ENCODE results near the gene BANF2. TPM values are rescaled to one million over a fixed set of nuclear protein-coding genes. Genes with fewer than 3 reads are reported as not detected.

The BANF2 gene
- total RNA-seq, 4 donors from 2014 or later, result not detected

DNA sequence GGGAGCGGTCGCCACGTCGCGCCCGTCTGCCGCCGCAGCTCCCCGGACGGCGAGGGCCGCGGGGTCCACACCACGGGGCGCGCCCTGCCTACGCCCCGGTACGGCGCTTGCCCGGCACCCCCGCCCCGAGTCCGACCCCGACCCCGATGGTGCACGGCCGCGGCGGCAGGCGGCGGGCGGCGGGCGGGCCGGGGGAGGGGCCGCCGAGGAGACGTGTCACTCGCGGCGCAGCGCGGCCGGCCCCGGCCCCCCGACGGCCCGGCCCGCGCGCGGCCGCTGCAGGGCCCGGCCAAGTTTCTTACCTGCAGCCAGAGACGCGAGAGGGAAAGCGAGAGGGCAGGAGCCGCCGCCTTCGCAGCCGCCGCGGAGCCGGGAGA, 18.1 kb upstream of the BANF2 start:
- no peaks in the 10 kb centered on the region for H3K27me3 ChIP-seq
- TF ChIP-seq, protein P1, sequence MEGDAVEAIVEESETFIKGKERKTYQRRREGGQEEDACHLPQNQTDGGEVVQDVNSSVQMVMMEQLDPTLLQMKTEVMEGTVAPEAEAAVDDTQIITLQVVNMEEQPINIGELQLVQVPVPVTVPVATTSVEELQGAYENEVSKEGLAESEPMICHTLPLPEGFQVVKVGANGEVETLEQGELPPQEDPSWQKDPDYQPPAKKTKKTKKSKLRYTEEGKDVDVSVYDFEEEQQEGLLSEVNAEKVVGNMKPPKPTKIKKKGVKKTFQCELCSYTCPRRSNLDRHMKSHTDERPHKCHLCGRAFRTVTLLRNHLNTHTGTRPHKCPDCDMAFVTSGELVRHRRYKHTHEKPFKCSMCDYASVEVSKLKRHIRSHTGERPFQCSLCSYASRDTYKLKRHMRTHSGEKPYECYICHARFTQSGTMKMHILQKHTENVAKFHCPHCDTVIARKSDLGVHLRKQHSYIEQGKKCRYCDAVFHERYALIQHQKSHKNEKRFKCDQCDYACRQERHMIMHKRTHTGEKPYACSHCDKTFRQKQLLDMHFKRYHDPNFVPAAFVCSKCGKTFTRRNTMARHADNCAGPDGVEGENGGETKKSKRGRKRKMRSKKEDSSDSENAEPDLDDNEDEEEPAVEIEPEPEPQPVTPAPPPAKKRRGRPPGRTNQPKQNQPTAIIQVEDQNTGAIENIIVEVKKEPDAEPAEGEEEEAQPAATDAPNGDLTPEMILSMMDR (IDR thresholded peaks at IDR 0.05), result no peak
- no peak for TF ChIP-seq POLR2A (IDR thresholded peaks at IDR 0.05)
- DNase-seq, result no peak
- H3K27ac ChIP-seq, result peak overlapping the region; percentile 91 to 99 (median 94)
- H3K4me1 ChIP-seq, result peaks cover 0 to 26% (median 2%) of the 10 kb centered on the region in 4 donors
- H3K4me3 ChIP-seq, result peak overlapping the region; percentile 67 to 99 (median 95)
- peaks cover 0 to 23% (median 0%) of the 10 kb centered on the region in 3 donors for H3K36me3 ChIP-seq
- no peaks in the 10 kb centered on the region for H3K9me3 ChIP-seq

DNA sequence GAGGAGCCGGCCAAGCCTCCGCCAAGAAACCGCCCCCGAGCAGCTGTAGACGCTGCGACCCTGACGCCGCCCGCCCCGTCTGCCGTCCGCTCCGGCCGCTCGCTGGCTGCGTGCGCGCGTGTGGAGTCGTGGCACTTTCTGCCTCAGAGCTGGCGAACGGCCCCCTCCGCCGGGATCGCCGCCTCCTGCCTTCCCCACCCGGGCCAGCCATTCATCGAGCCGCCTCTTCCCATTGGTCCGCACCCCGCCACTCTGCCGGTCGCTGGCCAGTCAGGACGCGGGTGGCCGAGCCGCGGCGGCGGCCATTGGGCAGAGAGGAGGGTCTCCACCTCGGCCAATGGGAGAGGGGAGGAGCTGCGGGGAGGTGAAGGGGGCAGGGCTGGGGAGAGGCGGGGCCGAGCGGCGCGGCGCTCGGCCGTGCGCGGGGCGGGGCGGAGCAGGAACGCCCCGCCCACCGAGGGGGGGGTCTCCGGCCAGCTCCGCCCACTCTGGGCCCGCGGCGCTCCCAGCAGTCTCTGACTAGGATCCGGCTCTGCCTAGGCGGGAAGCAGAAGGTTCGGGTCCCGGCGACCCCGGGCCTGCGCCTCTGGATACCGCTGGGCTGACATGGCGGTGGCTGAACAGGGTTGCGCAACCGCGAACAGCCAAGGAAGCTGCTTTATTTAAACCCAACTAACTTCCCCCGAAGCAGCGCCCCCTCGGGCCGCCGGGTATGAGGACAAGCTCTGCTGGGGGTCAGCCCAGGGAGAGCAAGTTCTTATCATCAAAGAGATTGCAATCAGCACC, 17.5 kb upstream of the BANF2 start, which contains the start of gene RRBP1:
RRBP1 (minus strand) TSS at position 140 of the 786 bp plus-strand sequence. CDS start 21,735 bp downstream, outside the sequence.
- peak within 1 kb of the TSS; percentile 91 to 99 (median 94) for H3K27ac ChIP-seq
- no peaks in the 10 kb centered on the region for H3K9me3 ChIP-seq
- H3K4me1 ChIP-seq, result peaks cover 0 to 26% (median 2%) of the 10 kb centered on the region in 4 donors
- H3K4me3 ChIP-seq, result peak within 1 kb of the TSS; percentile 67 to 99 (median 95)
- peak; percentile 97 to 98 for TF ChIP-seq POLR2A (IDR thresholded peaks at IDR 0.05)
- TF ChIP-seq, protein P1 (IDR thresholded peaks at IDR 0.05), result peak; percentile 68 to 83 (median 75)
- peaks cover 0 to 19% (median 0%) of the 10 kb centered on the region in 3 donors for H3K36me3 ChIP-seq
- no peaks in the 10 kb centered on the region for H3K27me3 ChIP-seq
- peak; percentile 96 to 99 (median 99) for DNase-seq

DNA sequence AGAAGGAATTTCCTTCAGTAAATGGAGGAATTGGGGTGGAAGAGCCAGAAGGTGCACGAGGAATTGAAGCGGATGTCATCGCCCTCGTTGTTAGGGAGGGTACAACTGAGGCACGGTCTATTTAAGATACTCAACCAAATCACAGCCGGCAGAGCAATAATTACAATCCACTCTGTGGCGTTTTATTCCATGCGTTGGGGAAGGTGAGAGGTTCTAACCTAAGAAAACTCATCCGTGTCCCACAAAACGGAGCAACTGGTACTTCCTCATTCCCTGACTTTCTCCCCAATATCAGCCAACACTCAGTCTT, 16.9 kb upstream of the BANF2 start:
- peaks cover 0 to 26% (median 2%) of the 10 kb centered on the region in 4 donors for H3K4me1 ChIP-seq
- no peaks in the 10 kb centered on the region for H3K27me3 ChIP-seq
- no peaks in the 10 kb centered on the region for H3K9me3 ChIP-seq
- TF ChIP-seq, protein P1 (IDR thresholded peaks at IDR 0.05), result no peak
- no peak for TF ChIP-seq POLR2A (IDR thresholded peaks at IDR 0.05)
- peak overlapping the region; percentile 82 to 99 (median 92) for H3K27ac ChIP-seq
- no peak for DNase-seq
- H3K4me3 ChIP-seq, result peak overlapping the region; percentile 67 to 99 (median 95)
- peaks cover 0 to 13% (median 0%) of the 10 kb centered on the region in 3 donors for H3K36me3 ChIP-seq

DNA sequence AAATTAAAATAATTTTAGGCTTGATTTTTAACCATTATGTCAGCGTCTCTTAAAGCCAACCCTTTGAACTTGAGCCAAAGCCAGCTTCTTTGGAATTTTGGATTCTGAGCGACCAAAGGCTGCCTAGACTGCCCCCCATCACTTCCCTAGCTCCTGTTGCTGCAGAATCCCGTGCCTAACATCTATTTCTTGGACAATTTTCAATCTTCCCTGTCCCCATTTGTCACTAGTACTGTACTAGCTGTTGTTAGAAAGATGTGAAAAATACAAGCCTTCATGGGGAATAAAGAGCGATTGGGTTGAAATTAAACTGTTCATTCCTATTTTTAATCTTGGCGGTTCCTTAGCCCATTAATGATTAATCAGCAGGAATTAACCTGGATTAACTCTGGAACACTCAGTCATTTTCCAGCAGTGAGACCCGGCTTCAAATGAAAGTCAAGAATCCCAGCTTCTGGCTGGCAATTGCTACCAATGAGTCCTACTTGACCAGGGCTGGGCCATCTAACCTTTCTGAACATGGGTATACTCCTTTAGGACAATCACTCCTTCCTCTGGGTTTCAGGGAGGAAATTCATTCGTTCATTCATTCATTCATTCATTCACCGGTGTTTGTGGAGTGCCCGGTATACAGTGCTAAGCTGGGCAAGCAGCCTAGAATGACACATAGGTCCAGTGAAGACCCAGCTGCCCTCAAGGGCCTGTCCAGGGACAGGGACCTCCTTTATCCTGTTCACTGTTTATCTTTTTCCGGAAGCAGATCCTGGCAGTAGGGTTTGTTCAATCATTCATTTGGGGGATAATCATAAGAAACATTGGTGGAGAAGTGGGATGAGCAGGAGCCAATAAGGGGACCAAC, 16.3 kb upstream of the BANF2 start:
- peak overlapping the region in 1 of 4 donors; percentile 67 for H3K4me3 ChIP-seq
- peaks cover 0 to 8% (median 0%) of the 10 kb centered on the region in 3 donors for H3K36me3 ChIP-seq
- no peak for DNase-seq
- H3K27ac ChIP-seq, result peak overlapping the region in 2 of 4 donors; percentile 45 to 93
- peaks cover 0 to 26% (median 2%) of the 10 kb centered on the region in 4 donors for H3K4me1 ChIP-seq
- TF ChIP-seq, protein P1 (IDR thresholded peaks at IDR 0.05), result no peak
- no peak for TF ChIP-seq POLR2A (IDR thresholded peaks at IDR 0.05)
- H3K9me3 ChIP-seq, result no peaks in the 10 kb centered on the region
- no peaks in the 10 kb centered on the region for H3K27me3 ChIP-seq

DNA sequence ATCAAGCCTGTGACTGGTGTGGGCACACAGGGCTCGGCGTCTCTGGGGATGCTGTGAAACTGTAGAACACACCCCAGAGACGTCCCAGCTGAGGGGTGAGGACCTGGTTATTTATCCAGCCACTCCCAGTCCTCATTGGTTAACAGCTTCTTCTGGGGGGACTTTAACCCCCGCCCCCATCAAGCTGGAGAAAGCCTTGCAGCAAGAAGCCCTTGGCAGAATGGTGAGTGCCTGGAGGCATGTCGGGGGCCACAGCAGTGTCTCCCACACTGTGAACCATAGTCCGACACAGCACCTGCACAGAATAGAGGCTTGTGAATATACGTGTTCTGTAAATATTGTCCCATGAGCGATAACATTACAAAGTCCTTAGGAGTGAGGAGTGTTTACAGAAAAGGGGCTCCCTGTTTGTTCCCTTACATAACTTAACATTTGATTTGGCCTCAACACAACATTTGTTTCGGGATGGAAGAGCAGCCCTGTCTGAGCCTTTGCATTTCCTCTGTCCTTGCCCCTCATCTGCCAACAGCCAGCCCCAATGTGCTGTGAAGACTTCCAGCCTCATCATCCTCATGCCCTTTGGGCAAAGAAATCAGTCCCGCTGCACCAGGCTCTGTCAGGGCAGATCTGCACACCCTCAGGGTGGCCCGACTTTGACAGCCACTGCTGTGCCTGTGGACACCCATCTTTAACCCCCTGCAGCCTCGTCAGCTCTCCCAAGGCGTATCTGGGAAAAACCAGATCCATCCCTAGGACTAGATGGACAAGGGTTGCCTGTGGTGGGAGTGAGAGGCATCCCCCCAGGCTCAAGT, 15.5 kb upstream of the BANF2 start:
- Histone ChIP-seq H3K4me3 (no peak overlapping the region), H3K27ac (peak overlapping the region in 2 of 4 donors; percentile 22 to 45), H3K4me1 (peaks cover 0 to 23% (median 2%) of the 10 kb centered on the region in 4 donors), H3K27me3 (no peaks in the 10 kb centered on the region), H3K36me3 (peaks cover 0 to 2% (median 0%) of the 10 kb centered on the region in 3 donors), H3K9me3 (no peaks in the 10 kb centered on the region)
- TF ChIP-seq, protein P1 (IDR thresholded peaks at IDR 0.05), result no peak
- no peak for TF ChIP-seq POLR2A (IDR thresholded peaks at IDR 0.05)
- DNase-seq, result peak in 2 of 3 donors; percentile 52 to 59
